Left forelimb (tissue), 1 donor: ENCODE data around the gene MT1M.
"Not testable (repeated sequence)": the region's sequence is repeated elsewhere in the genome, so short reads cannot be mapped to it uniquely, and the experiment has no call there.

Experiments used
- DNase-seq: peaks from one replicate; pipeline ENCODE4 v3.0.0-alpha.2; 2018; ENCODE audit warnings: low spot score

MT1M gene

GRCh38 chr16:56649271-56649670 lies 16.8 kb downstream of the MT1M start:
- DNase-seq: no peak

- no peak for DNase-seq
These were observed 17.4 kb downstream of the MT1M start for GRCh38 chr16:56649820-56650219.

GRCh38 chr16:56651586-56651985 lies 19.1 kb downstream of the MT1M start, which contains the start of gene MT1B:
Gene MT1B, plus strand, starts transcription at chr16:56651886. Its CDS starts 68 bp downstream, at chr16:56651954.
- no peak for DNase-seq

GRCh38 chr16:56652600-56652999 lies 20.1 kb downstream of the MT1M start:
- DNase-seq: no peak

GRCh38 chr16:56653218-56653617 lies 20.8 kb downstream of the MT1M start:
- DNase-seq: no peak

- no peak for DNase-seq
These were observed 25.3 kb downstream of the MT1M start, which contains the start of gene MT1F for GRCh38 chr16:56657555-56658326. Gene MT1F, plus strand, starts transcription at chr16:56657959. Its CDS starts 100 bp downstream, at chr16:56658059.

GRCh38 chr16:56658327-56658875 lies 25.9 kb downstream of the MT1M start:
- no peak for DNase-seq

GRCh38 chr16:56662357-56663354 lies 30.2 kb downstream of the MT1M start:
- DNase-seq: no peak

GRCh38 chr16:56664506-56664905 lies 32.0 kb downstream of the MT1M start:
- no peak for DNase-seq

- not testable (repeated sequence) for DNase-seq
These were observed 33.1 kb downstream of the MT1M start for GRCh38 chr16:56665286-56666261.

GRCh38 chr16:56667581-56668571 lies 35.4 kb downstream of the MT1M start, which contains the start of gene MT1G:
Gene MT1G, minus strand, starts transcription at chr16:56668065. Its CDS starts 72 bp downstream, at chr16:56667993.
- no peak for DNase-seq

- DNase-seq: no peak
These were observed 36.8 kb downstream of the MT1M start, which contains the start of gene MT1H for GRCh38 chr16:56669005-56669839. Gene MT1H, plus strand, starts transcription at chr16:56669814. Its CDS starts 71 bp downstream, at chr16:56669885.

GRCh38 chr16:56669840-56670619 lies 37.6 kb downstream of the MT1M start:
- DNase-seq: no peak

- DNase-seq: no peak
These were observed 38.1 kb downstream of the MT1M start for GRCh38 chr16:56670620-56670934.

GRCh38 chr16:56671691-56672090 lies 39.2 kb downstream of the MT1M start:
- DNase-seq: not testable (repeated sequence)

GRCh38 chr16:56672171-56672570 lies 39.7 kb downstream of the MT1M start:
- not testable (repeated sequence) for DNase-seq

- DNase-seq: no peak
These were observed 40.5 kb downstream of the MT1M start for GRCh38 chr16:56672761-56673536.
